Activated CD8-positive, alpha-beta memory T cell treated with anti-CD3 and anti-CD28 coated beads, Interleukin-2, amount 50 U/mL, for 24 hours (primary cell): ENCODE data around the gene DGKE.

Experiments used
- DNase-seq: peaks from one replicate; pipeline ENCODE4 v3.0.0-alpha.2; 2020; ENCODE audit errors: extremely low read depth

The DGKE gene

DNA sequence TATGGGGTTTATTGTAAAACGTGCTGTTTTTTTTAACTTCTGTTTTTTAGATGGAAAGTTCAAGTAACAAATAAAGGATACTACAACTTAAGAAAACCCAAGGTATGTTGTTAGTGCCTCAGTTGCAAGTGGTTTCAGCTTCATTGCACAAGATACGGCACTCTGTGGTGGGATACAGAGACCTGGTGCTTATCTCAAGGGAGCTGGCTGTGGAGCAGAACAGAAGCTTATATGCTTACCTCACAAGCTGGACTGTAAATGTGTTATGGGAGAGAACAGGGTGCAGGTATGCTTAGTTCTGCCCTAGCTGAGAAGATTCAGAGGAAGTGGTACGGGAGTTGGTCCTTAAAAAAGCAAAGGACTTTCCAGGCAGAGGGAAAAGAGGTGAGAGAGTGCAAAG lies 15.2 kb downstream of the DGKE start:
- DNase-seq = no peak

DNA sequence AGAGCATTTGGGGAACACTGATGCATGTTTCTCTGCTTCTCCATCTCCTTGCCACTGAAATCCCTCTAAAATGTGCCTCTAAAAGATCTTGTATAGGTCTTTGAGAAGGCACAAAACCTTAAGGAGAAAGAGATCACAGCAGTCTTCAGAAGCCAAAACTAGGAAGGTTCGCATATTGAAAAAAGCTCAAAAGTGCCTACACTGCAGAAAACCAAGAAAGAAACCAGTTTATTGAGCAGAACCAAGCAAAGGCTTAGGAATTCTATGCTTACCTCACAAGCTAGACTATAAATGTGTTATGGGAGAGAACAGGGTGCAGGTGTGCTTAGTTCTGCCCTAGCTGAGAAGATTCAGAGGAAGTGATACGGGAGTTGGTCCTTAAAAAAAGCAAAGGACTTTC lies 16.6 kb downstream of the DGKE start:
- DNase-seq = no peak

DNA sequence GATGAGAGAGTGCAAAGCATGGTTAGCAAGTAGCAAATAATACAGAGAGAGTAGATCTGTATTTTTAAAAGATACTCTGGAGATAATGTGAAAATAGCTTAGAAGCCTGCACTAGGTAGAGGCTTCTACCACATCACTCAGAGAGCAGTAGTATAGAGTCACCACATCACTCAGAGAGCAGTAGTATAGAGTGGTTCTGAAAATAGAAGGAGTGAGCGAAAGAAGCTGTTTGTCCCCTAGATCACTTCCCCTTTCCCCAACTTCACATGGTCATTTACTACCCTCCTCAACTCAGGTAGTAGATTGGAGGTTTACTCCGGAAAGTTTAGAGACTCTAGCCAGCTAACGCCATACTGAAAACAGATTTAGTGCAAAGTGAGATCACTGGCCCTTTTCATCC lies 17.1 kb downstream of the DGKE start:
- DNase-seq = no peak

DNA sequence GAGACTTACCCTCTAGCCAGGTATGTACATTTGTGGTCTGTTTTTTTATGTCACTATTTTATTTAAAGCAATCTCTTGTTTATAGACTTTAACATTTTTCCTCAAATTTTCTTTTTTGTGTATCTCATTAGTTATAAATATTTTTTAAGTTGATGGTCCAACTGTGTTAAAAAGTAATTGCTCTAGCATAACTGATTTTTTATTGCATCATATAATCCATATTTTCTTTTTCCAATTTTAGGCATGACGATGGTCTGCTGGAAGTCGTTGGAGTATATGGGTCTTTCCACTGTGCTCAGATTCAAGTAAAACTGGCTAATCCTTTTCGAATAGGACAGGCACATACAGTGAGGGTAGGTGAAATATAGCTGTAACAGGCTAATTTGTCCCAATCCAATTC lies 27.9 kb downstream of the DGKE start:
- no peak for DNase-seq

DNA sequence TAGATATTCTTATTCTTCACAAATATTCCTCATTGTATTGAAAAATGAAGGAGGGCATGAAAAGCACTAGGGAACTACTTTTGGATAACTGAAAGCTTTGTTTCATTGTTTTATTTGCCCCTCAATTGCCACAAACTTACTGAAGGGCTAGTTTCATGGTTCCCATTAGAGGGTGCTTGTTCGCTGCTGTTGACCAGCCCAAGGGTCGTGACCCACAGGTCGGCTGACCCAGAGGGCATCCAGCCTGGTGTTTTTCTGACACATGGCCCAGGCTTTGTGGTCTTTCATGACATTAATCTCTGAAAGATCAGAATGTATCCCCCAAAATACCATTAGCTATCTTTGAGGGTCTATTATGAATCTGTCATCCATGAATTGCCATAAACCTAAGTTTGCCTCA lies 30.0 kb downstream of the DGKE start:
- no peak for DNase-seq

DNA sequence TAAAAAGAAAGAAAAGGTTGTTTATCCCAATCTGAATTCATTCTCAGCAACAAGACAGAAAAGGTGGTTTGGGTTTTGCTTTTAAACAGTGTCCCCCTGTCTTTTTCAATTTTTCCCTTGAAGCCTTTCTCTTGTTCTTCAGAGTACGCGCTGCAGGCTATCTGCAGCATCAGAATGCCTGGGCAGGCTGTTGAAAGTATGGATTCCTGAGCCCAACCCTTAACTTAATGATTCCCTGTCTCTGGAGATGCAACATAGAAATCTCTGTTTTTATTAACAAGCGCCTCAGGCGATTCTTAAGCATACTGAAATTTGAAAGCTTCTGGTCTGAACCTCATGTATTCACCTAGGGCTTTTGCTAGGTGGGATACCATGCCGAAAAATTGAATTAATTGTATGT lies 32.1 kb downstream of the DGKE start:
- DNase-seq = no peak

DNA sequence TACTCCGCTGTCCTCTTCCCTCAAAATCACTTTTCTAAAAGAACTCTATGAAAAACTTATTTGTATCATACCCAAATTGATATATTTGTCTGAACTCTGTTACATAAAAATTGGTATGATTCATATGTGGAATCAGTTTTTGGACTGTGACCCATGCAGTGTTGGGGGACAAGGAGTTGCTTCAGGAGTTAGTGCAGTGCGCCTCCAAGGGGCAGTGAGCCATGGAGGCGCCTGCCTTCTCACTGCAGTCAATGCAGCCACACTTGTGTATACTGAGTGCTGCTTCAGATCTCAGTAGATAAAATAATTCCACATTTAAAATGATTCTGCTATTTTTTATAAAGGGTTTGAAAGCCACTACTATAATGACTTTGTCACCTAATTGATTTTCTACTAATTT lies 32.5 kb downstream of the DGKE start:
- DNase-seq = no peak

DNA sequence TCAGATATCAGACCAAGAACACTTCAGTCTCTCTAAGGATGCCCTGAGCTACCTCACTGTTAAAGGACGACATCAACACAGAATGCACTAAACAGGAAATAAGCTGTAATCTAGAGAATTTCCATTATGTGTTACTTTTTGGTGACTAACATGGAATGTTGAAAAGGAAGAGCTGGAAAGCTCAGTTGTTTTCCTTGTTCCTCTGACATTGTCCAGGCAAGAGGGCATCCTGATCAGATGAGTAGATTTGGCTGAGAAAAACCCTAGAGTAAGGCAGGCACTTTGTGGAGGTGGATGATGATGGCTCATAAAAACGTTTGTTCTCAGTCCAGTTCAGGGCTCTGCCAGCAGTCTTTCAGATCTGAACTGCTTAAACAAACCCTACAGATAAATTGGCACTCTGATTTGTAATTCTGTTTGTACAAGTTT lies 34.0 kb downstream of the DGKE start:
- no peak for DNase-seq

DNA sequence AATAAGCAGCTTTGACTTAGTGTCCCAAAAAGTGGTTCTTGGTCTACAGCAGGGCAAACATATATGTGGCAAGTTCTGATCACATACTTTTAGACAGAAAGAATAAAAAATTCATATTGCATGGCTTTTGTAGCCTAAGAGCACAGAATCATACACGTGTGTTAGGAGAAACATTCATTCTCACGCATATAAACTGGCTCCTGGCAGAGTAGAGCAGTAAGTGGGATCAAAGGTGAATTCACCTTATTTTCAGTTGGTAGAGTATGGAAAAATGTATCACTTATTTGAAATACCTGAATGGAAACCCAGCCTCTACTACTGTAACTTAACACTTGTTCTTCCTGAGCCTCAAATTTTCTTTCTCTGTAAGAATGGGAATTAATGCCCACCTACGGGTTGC lies 34.8 kb downstream of the DGKE start:
- DNase-seq = no peak

DNA sequence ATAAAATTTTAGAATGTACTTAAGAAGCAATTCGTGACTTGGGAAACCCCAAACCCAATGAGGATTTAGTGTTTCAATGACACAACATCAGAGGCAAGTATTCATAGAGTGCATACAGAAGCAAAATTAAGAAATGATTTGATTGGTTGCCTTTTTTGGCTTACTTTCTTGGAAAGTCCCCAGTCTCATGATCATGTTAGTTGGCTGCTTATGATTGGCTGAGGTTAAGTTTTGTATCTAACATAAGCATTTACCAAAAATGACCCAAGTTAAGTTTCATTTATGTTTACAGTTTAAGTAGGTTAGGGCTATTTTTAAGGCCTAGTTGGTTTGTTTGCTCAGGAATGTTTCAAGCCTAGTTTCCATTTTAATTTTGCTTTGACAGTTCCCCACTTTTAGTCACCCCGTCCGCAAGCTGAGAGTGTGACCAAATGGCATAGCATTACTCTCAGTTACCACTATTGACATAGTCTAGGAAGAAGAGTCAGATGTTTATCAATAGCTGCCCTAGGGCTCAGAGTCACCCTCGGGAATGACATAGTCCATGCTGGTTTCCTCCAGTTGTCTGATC lies 36.2 kb downstream of the DGKE start:
- DNase-seq = no peak

DNA sequence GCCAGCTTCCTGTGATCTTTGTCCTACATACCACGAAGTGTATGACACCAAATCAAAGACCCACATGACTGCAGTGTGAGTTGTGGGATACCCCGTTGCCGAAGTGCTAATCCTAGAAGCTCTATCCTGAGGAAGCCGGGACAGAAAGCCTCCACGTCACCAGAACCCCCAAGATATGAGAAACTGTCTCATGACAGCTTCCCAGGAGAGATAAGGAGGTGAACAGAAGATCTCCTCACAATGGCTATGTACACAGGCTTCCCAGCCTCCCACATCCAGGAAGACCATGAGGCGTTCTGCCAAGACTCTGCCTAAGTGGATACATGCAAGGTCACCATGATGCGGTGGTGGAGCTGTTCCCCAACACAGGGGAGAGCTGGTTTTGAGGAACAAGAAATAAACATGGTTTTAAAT lies 42.8 kb downstream of the DGKE start:
- no peak for DNase-seq

DNA sequence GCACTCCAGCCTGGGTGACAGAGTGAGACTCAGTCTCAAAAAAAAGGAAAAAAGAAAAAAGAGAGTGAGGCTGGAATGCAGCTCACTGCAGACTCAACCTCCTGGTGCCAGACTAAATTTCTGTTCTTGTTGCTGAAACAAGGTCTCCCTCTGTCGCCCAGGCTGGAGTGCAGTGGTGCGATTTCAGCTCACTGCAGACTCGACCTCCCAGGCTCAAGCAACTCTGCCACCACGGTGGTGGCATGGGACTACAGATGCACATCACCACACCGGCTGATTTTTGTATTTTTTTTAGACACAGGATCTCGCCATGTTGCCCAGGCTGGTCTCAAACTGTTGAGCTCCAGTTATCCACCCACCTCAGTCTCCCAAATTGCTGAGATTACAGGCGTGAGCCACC lies 45.3 kb downstream of the DGKE start:
- DNase-seq = no peak

DNA sequence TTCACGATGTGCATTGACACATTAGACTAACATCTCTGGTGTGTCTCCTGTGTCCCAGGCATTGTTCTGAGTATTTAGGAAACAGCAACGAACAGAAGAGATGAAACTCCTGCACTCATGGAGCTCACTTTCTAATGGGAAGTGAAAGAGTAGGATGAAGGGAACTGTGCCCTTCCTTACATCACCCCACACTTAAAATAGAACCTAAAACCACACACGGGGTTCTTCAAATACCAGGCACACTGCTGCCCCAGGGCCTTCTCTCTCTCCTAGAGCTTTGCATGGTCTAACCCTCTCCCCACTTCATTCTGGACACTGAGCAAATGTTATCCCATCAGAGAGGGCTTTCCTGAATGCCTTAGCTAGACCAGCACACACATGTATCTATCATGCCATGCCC lies 46.2 kb downstream of the DGKE start:
- DNase-seq = no peak

DNA sequence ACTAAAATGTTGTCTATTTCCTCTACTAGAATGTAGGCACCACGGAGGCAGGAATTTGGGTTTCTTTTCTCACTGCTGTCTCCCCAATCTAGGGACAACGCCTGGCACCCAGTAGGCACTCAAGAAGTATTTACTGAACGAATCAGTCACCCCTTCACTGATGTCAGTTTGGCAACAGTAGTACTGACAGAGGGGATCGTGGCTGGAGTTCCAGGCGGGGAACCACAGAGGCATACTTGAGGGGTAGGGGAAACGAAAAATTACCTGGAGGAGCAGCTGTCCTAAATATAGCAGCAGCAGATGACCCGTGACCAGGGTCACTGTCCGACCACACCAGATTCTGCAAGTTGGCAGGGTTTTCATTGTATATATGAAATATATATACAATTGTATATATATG lies 46.6 kb downstream of the DGKE start:
- no peak for DNase-seq

DNA sequence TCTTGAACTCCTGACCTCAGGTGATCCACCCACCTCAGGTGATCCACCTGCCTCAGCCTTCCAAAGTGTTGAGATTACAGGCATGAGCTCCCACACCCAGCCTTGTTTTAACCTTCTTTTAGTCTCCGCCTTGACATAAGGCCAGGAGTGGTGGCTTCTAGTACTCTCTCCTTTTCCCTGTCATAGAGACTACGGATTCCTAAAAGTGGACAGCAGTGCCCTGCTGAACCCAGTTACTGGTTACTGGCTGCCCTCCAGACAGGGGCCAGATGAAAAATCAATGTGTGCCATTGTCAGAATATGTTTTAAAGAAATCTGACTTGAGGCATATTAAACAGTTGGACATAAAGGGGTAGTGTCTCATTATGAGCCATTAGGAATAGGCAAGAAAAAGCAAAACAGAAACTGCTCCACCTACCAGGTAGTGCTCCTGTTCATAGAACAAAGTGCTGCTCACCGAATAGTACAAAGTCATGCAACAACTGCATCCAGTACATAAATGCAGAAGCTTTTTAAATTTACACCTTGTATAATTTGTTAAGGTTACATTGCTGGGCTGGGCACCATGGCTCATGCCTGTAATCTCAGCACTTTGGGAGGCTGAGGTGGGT lies 47.8 kb downstream of the DGKE start:
- no peak for DNase-seq

DNA sequence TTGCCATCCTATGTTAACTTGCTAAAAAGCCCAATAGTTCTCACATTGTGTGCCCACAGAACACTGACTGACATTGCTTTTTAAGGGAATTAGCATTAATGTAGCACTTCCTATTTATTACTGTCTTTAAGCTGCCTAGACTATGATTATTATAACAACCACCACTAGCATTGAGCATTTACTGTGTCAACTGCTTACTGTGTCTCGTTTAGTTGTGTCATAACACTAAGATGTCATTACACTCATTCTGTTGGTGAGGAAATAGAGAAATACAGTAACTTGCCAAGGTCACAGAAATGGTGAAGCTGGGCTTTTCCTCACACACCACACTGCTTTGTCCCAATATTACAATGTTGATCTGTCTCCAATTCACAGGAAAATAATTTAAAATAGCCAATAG lies 49.7 kb downstream of the DGKE start:
- no peak for DNase-seq

DNA sequence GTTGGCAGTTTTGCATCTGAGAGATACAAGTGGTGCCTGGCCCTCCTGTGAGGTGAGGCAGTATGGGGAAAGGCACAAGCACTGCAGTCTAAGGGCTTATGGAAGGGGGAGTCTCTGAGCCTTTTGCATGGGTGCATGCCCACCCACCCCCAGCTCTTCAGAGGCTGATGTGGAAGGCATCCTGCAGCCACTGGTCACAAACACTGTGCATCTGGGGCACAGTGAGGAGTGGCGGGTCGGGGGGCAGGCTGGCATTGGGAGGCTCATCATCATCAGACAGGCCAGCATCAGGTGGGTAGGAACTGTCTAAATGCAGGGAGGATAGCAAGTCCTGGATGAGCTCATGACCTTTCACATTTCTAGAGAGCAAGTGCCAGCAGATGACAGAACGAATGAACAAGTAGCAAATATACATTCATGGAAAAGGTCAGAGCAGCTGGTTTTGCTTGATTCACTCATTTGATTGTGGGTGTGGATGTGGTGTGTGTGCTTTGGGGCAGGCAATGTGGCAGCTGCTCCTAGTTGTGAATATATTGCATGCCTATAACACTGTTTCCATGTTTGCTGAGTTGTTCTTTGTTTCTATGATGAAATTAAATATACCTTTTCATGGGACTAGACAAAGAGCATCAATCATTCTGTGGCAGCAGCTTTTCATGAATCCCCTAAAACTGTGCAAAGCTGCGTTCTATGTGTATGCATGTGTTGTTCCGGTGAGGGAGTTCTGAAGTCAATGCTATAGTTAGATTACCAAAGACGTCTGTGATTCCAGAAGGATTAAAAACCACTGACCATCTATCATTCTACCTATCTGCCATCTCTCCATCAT lies 50.7 kb downstream of the DGKE start:
- no peak for DNase-seq

DNA sequence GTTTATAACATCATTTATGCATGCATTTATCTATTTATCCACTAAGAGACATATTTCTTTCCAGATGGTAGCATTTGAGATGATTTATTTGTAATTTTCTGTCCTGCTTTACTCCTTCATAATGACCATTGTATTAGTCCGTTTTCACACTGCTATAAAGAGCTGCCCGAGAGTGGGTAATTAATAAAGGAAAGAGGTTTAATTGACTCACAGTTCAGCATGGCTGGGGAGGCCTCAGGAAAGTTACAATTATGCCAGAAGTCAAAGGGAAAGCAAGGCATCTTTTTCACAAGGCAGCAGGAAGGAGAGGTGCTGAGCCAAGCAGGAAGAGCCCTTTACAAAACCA lies 51.3 kb downstream of the DGKE start:
- DNase-seq = no peak

DNA sequence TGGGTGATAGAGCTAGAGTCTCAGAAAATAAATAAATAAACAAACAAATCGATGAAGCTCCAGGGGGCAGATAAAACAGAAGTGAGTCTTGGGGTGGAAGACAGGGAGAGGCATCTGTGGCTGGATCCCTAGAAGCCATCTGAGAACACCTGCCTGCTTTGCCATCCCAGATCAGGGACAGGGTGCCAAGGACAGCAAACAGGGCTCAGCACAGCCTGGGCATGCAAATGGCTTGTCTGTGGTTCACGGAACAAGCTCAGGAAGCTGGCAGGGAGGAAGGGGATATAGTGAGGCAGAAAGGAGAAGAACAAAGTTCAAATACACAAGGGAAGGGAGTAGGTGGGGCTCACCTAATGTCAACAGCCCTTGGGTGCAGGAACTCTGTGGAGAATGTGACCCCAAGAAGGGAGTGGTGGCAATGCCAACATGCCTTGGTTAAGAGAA lies 52.4 kb downstream of the DGKE start:
- no peak for DNase-seq

DNA sequence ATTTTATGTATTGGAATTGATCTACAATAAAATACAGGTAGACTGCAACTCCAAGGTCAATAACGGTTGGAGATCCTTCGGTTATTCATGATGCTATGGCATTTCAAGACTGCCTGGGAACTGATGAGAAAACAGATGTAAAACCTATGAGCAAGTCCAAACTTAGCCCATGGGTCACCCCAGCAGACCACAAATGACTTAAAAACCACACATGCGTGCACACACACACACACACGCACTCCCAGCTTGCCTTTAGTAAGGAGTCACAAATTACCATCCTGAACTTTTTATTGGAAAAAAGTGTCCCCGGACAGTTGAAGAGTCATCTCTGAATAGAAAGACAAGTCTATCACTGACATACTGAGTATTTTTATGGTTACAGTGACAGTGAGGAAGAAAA lies 53.2 kb downstream of the DGKE start:
- no peak for DNase-seq

DNA sequence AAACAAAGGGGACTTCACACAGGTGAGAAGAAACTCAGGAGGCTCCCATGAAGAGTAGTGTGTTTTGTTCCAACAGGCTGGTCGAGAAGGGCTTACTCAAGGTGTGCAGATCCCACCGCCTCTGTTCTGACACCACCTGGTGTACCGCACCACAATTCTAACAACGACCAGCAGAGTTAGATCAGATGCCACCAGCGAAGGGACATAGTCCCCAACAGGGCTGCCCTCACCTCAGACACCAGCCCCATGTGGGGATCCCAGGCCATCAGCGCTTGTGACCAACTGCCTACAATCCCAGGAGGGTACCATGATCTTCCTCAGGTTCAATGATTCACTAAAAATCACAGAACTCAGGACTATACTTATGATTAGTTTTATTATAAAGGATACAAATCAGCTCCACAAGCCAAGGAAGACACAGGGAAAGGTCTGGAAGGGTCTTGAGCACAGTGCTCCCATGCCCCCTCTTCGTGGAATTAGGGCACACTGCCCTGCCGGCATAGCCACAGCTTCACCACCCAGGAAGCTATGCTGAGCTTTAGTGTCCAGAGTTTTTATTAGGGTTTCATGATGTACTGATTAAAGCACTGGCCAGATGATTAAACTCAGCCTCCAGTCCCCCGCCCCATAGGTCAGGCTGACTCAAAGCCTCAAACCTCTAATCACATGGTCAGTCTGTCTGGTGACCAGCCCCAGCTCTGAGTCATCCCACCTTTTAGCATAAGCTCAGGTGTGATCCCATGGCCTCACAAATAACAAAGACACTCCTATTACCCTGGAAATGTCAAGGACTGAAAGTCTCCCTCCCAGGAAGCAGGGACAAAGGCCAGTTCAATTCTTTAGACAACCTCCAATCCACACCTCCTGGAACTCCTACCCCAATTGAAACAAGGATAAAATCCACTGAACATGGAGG lies 53.9 kb downstream of the DGKE start:
- no peak for DNase-seq

DNA sequence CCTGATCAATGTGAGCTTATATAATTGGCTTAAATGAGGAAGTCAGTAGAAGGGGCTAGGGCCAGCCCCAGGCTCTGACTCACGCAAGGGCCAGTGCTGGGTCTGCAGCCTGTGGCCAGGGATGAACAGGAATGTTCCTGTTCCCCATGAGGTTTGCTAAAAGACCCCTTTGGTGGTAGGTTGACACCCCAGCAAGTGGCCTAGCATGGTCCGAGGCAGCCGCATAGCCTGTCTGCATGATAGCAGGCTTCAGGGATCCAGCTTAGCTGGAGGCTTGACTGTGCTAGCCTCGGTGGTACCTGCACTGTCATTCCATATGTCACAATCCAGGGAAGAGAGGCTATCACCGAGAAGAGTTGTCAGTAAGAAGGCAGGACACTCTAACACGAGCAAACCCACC lies 56.4 kb downstream of the DGKE start:
- DNase-seq = no peak
